Retinal pigment epithelial cell (primary cell): ENCODE data around the gene MLST8.
A peak's percentile ranks its signal among the peaks of the same experiment; 100 is the strongest.

Source experiments
- DNase-seq: peaks from one replicate; pipeline ENCODE4 v3.0.0-alpha.2; 2010; ENCODE audit warnings: low read depth
- H3K4me3 ChIP-seq: 2 replicates; pipeline ENCODE4 v1.5.1; 2011; ENCODE audit warnings: mild to moderate bottlenecking, low read length, control low read depth, moderate library complexity
- CTCF ChIP-seq: conservative IDR thresholded peaks from 2 replicates; pipeline ENCODE4 v1.5.1; 2011; ENCODE audit warnings: low read depth, low read length, control low read depth, inconsistent platforms

Gene MLST8

GRCh38 chr16:2242598-2242997 is 37.3 kb downstream of the MLST8 start:
- no peak for TF ChIP-seq CTCF
- H3K4me3 ChIP-seq, result no peak overlapping the region
- no peak for DNase-seq

GRCh38 chr16:2243031-2243528 is 37.8 kb downstream of the MLST8 start:
- DNase-seq, result no peak
- no peak for TF ChIP-seq CTCF
- no peak overlapping the region for H3K4me3 ChIP-seq

- DNase-seq, result no peak
- H3K4me3 ChIP-seq, result no peak overlapping the region
- no peak for TF ChIP-seq CTCF
Measured at GRCh38 chr16:2243781-2244180, 38.5 kb downstream of the MLST8 start.

GRCh38 chr16:2244301-2244700 is 39.0 kb downstream of the MLST8 start:
- TF ChIP-seq CTCF, result peak; percentile 4
- DNase-seq, result no peak
- H3K4me3 ChIP-seq, result no peak overlapping the region

GRCh38 chr16:2244926-2245795 is 39.9 kb downstream of the MLST8 start:
- no peak for TF ChIP-seq CTCF
- no peak overlapping the region for H3K4me3 ChIP-seq
- no peak for DNase-seq

- H3K4me3 ChIP-seq, result no peak overlapping the region
Measured at GRCh38 chr16:2246301-2246885, 41.1 kb downstream of the MLST8 start.

More at GRCh38 chr16:2246301-2246885, 41.1 kb downstream of the MLST8 start:
- no peak for DNase-seq
- TF ChIP-seq CTCF, result no peak
